CD8-positive, alpha-beta memory T cell (primary cell): ENCODE measurements around the gene CARNS1. TPM values are rescaled to one million over a fixed set of nuclear protein-coding genes. Genes with fewer than 3 reads are reported as not detected.

Experiments used
- CTCF ChIA-PET: fragments of 350-600 bp; sonication (Branson Sonifier 250); formaldehyde crosslinking; loops from one replicate; lab custom pipeline; 2021; ENCODE audit warnings: antibody characterized with exemption; lab: Charles Lee
- POLR2A ChIA-PET: fragments of 350-600 bp; sonication (Branson Sonifier 250); formaldehyde crosslinking; loops from one replicate; lab custom pipeline; 2021; ENCODE audit warnings: antibody characterized with exemption; lab: Charles Lee
- DNase-seq, 5 donors: peaks; one replicate each; pipeline versions ENCODE4 v3.0.0 to v3.0.0-alpha.2; 2020 to 2022; ENCODE audit warnings: mixed read lengths in 1 of 5
- H3K27ac ChIP-seq: one replicate; pipeline ENCODE4 v1.7.0; 2013; ENCODE audit warnings: low read depth, mild to moderate bottlenecking, low read length, moderate library complexity
- H3K27me3 ChIP-seq: 2 replicates; pipeline ENCODE4 v1.7.0; 2013; ENCODE audit warnings: low read length, mild to moderate bottlenecking; ENCODE audit not compliant: insufficient read depth, poor library complexity, severe bottlenecking
- H3K36me3 ChIP-seq: 2 replicates; pipeline ENCODE4 v1.7.0; 2013; ENCODE audit warnings: mild to moderate bottlenecking, low read length, moderate library complexity; ENCODE audit not compliant: insufficient read depth
- H3K4me1 ChIP-seq: 2 replicates; pipeline ENCODE4 v1.7.0; 2013; ENCODE audit warnings: mild to moderate bottlenecking, low read length, moderate library complexity; ENCODE audit not compliant: insufficient read depth
- H3K4me3 ChIP-seq: 2 replicates; pipeline ENCODE4 v1.7.0; 2013; ENCODE audit warnings: mild to moderate bottlenecking, low read length
- H3K9me3 ChIP-seq: 2 replicates; pipeline ENCODE4 v1.7.0; 2013; ENCODE audit warnings: mild to moderate bottlenecking, low read length
- H3K27ac Mint-ChIP-seq, 8 donors: one replicate each; pipeline ENCODE4 v1.8.0; 2020 to 2021; ENCODE audit warnings: mixed read lengths in 8 of 8, mild to moderate bottlenecking in 6 of 8, inconsistent platforms in 3 of 8, moderate library complexity in 3 of 8
- H3K27me3 Mint-ChIP-seq, 2 donors: one replicate each; pipeline ENCODE4 v1.8.0; 2020 to 2021; ENCODE audit warnings: mixed read lengths in 2 of 2, mild to moderate bottlenecking in 1 of 2, moderate library complexity in 1 of 2
- H3K36me3 Mint-ChIP-seq, 3 donors: one replicate each; pipeline ENCODE4 v1.8.0; 2020 to 2021; ENCODE audit warnings: mixed read lengths in 3 of 3, inconsistent platforms in 1 of 3, mild to moderate bottlenecking in 1 of 3
- H3K4me1 Mint-ChIP-seq, 3 donors: one replicate each; pipeline ENCODE4 v1.8.0; 2020 to 2021; ENCODE audit warnings: mixed read lengths in 3 of 3, inconsistent platforms in 1 of 3, mild to moderate bottlenecking in 1 of 3
- H3K4me3 Mint-ChIP-seq, 7 donors: one replicate each; pipeline ENCODE4 v1.8.0; 2020 to 2021; ENCODE audit warnings: mixed read lengths in 7 of 7, mild to moderate bottlenecking in 6 of 7, moderate library complexity in 4 of 7, inconsistent platforms in 2 of 7
- H3K9me3 Mint-ChIP-seq, 5 donors: one replicate each; pipeline ENCODE4 v1.8.0; 2020 to 2022; ENCODE audit warnings: mixed read lengths in 5 of 5, mild to moderate bottlenecking in 3 of 5, moderate library complexity in 2 of 5, inconsistent platforms in 1 of 5
- polyA plus RNA-seq: library from polyadenylated mRNA; unstranded; fragments of 300-500 nt; fragmentation: Illumina TruSeq; gene quantifications from one replicate; pipeline ENCODE4 v1.2.3, GENCODE V29; 2021
- total RNA-seq, 2 experiments: library from RNA; stranded (reverse); gene quantifications; one replicate each; pipeline ENCODE4 v1.2.3, GENCODE V29; 2021

The CARNS1 gene
- total and polyA plus RNA-seq, 3 experiments from 2014 or later = 1.8 to 2.7 (median 2.0) TPM

- DNase-seq = no peak
- Mint-ChIP-seq H3K4me1 (peaks cover 16 to 49% (median 19%) of the 10 kb centered on the region in 3 donors), H3K9me3 (peaks cover 0 to 2% (median 0%) of the 10 kb centered on the region in 5 donors), H3K4me3 (peak overlapping the region in 1 of 7 donors; percentile 56), H3K27ac (peak overlapping the region in 7 of 8 donors; percentile 29 to 86 (median 70)), H3K36me3 (peaks cover 0 to 2% (median 0%) of the 10 kb centered on the region in 3 donors), H3K27me3 (peaks cover 0 to 2% of the 10 kb centered on the region in 2 donors)
- H3K27me3 ChIP-seq = peaks cover 3% of the 10 kb centered on the region
- H3K27ac ChIP-seq = no peak overlapping the region
- POLR2A ChIA-PET = interaction anchor here (0.6 to 4.3 kb wide), 6 partner anchors 13 to 76 kb away, joined by 3 to 51 read pairs (median 5); partner anchors contain the start of gene POLD4
- peaks cover 20% of the 10 kb centered on the region for H3K4me1 ChIP-seq
- no peaks in the 10 kb centered on the region for H3K9me3 ChIP-seq
- H3K4me3 ChIP-seq = no peak overlapping the region
- no peaks in the 10 kb centered on the region for H3K36me3 ChIP-seq
- CTCF ChIA-PET = interaction anchor here (0.8 to 25.1 kb wide), 7 partner anchors 7 to 115 kb away, joined by 3 to 860 read pairs (median 4); partner anchors contain the start of gene POLD4
Measured at GRCh38 chr11:67376873-67377808, 38.3 kb upstream of the CARNS1 start.

- no peak overlapping the region for H3K27ac ChIP-seq
- no peak for DNase-seq
- Mint-ChIP-seq H3K9me3 (peaks cover 0 to under 1% (median 0%) of the 10 kb centered on the region in 5 donors), H3K4me1 (peaks cover 21 to 52% (median 23%) of the 10 kb centered on the region in 3 donors), H3K27ac (peak overlapping the region in 1 of 8 donors; percentile 48), H3K27me3 (peaks cover 0 to 2% of the 10 kb centered on the region in 2 donors), H3K36me3 (peaks cover 0 to under 1% (median 0%) of the 10 kb centered on the region in 3 donors), H3K4me3 (no peak overlapping the region)
- no peaks in the 10 kb centered on the region for H3K9me3 ChIP-seq
- no peaks in the 10 kb centered on the region for H3K36me3 ChIP-seq
- CTCF ChIA-PET = interaction anchor here (1.3 to 25.1 kb wide), 2 partner anchors 8 to 20 kb away, joined by 4 to 860 read pairs; partner anchors contain the start of gene POLD4
- peaks cover 3% of the 10 kb centered on the region for H3K27me3 ChIP-seq
- H3K4me3 ChIP-seq = no peak overlapping the region
- POLR2A ChIA-PET = interaction anchor here (0.7 to 4.3 kb wide), 2 partner anchors 26 to 90 kb away, joined by 4 to 46 read pairs; partner anchors contain the start of gene POLD4
- H3K4me1 ChIP-seq = peaks cover 28% of the 10 kb centered on the region
Measured at GRCh38 chr11:67378544-67378943, 36.9 kb upstream of the CARNS1 start.

- Histone ChIP-seq H3K4me1 (peaks cover 20% of the 10 kb centered on the region), H3K36me3 (no peaks in the 10 kb centered on the region), H3K4me3 (no peak overlapping the region), H3K9me3 (no peaks in the 10 kb centered on the region), H3K27me3 (peaks cover 3% of the 10 kb centered on the region), H3K27ac (no peak overlapping the region)
- POLR2A ChIA-PET = interaction anchor here (4.3 kb wide), 1 partner anchor 27 kb away, joined by 46 read pairs; the partner anchor contains the start of gene POLD4
- H3K4me1 Mint-ChIP-seq = peaks cover 16 to 45% (median 18%) of the 10 kb centered on the region in 3 donors
- DNase-seq = no peak
- no peaks in the 10 kb centered on the region for H3K36me3 Mint-ChIP-seq
- CTCF ChIA-PET = interaction anchor here (1.0 to 25.1 kb wide), 5 partner anchors 7 to 117 kb away, joined by 3 to 860 read pairs (median 15); partner anchors contain the start of genes CLCF1, POLD4 and RAD9A
- no peak overlapping the region for H3K4me3 Mint-ChIP-seq
- H3K9me3 Mint-ChIP-seq = no peaks in the 10 kb centered on the region
- peaks cover 0 to 1% of the 10 kb centered on the region in 2 donors for H3K27me3 Mint-ChIP-seq
- peak overlapping the region in 1 of 8 donors; percentile 41 for H3K27ac Mint-ChIP-seq
Measured at GRCh38 chr11:67379061-67380058, 36.1 kb upstream of the CARNS1 start.

GRCh38 chr11:67381244-67381972 lies 34.1 kb upstream of the CARNS1 start:
- H3K27ac Mint-ChIP-seq = peak overlapping the region in 6 of 8 donors; percentile 44 to 87 (median 64)
- no peak overlapping the region for H3K4me3 ChIP-seq

GRCh38 chr11:67382276-67383136 lies 33.0 kb upstream of the CARNS1 start:
- H3K9me3 Mint-ChIP-seq = no peaks in the 10 kb centered on the region
- peaks cover 5 to 16% (median 11%) of the 10 kb centered on the region in 3 donors for H3K4me1 Mint-ChIP-seq
- H3K27ac Mint-ChIP-seq = peak overlapping the region in 6 of 8 donors; percentile 2 to 80 (median 72)
- DNase-seq = peak; percentile 76 to 88 (median 77)
- no peaks in the 10 kb centered on the region for H3K9me3 ChIP-seq
- no peak overlapping the region for H3K27ac ChIP-seq
- H3K27me3 ChIP-seq = peaks cover 5% of the 10 kb centered on the region
- no peaks in the 10 kb centered on the region for H3K36me3 ChIP-seq
- ChIA-PET CTCF (interaction anchor here (0.6 to 25.1 kb wide), 27 partner anchors 9 to 197 kb away, joined by 3 to 860 read pairs (median 6); partner anchors contain the start of genes CLCF1, POLD4, PPP1CA and RAD9A), POLR2A (interaction anchor here (0.5 to 4.3 kb wide), 8 partner anchors 9 to 116 kb away, joined by 3 to 46 read pairs (median 4); partner anchors contain the start of genes CLCF1, POLD4 and RAD9A)
- no peak overlapping the region for H3K4me3 ChIP-seq
- H3K4me1 ChIP-seq = peaks cover 8% of the 10 kb centered on the region
- no peaks in the 10 kb centered on the region for H3K36me3 Mint-ChIP-seq
- no peak overlapping the region for H3K4me3 Mint-ChIP-seq
- H3K27me3 Mint-ChIP-seq = peaks cover 0 to 3% of the 10 kb centered on the region in 2 donors

More at GRCh38 chr11:67381244-67381972, 34.1 kb upstream of the CARNS1 start:
- DNase-seq = no peak
- peaks cover 8% of the 10 kb centered on the region for H3K4me1 ChIP-seq
- Mint-ChIP-seq H3K9me3 (no peaks in the 10 kb centered on the region), H3K4me1 (peaks cover 5 to 24% (median 11%) of the 10 kb centered on the region in 3 donors), H3K36me3 (no peaks in the 10 kb centered on the region), H3K4me3 (no peak overlapping the region), H3K27me3 (peaks cover 0 to 3% of the 10 kb centered on the region in 2 donors)
- ChIA-PET CTCF (interaction anchor here (0.9 to 25.1 kb wide), 19 partner anchors 9 to 128 kb away, joined by 3 to 860 read pairs (median 9); partner anchors contain the start of genes CLCF1, POLD4, PPP1CA and RAD9A), POLR2A (interaction anchor here (0.6 to 4.3 kb wide), 6 partner anchors 10 to 62 kb away, joined by 3 to 46 read pairs (median 4); partner anchors contain the start of gene POLD4)
- H3K9me3 ChIP-seq = no peaks in the 10 kb centered on the region
- H3K27me3 ChIP-seq = peaks cover 5% of the 10 kb centered on the region
- no peaks in the 10 kb centered on the region for H3K36me3 ChIP-seq
- no peak overlapping the region for H3K27ac ChIP-seq

- Histone ChIP-seq H3K4me1 (peaks cover 13% of the 10 kb centered on the region), H3K4me3 (no peak overlapping the region), H3K36me3 (no peaks in the 10 kb centered on the region), H3K27ac (no peak overlapping the region), H3K9me3 (no peaks in the 10 kb centered on the region), H3K27me3 (peaks cover 5% of the 10 kb centered on the region)
- peaks cover 15 to 27% (median 22%) of the 10 kb centered on the region in 3 donors for H3K4me1 Mint-ChIP-seq
- no peaks in the 10 kb centered on the region for H3K36me3 Mint-ChIP-seq
- ChIA-PET CTCF (interaction anchor here (1.2 to 25.1 kb wide), 7 partner anchors 12 to 229 kb away, joined by 3 to 860 read pairs (median 4); partner anchors contain the start of genes CLCF1, POLD4 and PPP1CA), POLR2A (interaction anchor here (1.2 kb wide), 1 partner anchor 20 kb away, joined by 3 read pairs; no protein-coding TSS in a partner anchor)
- no peak overlapping the region for H3K4me3 Mint-ChIP-seq
- H3K27ac Mint-ChIP-seq = peak overlapping the region in 1 of 8 donors; percentile 33
- H3K9me3 Mint-ChIP-seq = no peaks in the 10 kb centered on the region
- H3K27me3 Mint-ChIP-seq = peaks cover 0 to 3% of the 10 kb centered on the region in 2 donors
- DNase-seq = no peak
Measured at GRCh38 chr11:67384851-67385366, 30.6 kb upstream of the CARNS1 start.
